Thoracic aorta (tissue), 2 donors: Measurements from ENCODE around the gene KLHL2. TPM values are rescaled to one million over a fixed set of nuclear protein-coding genes. Genes with fewer than 3 reads are reported as not detected.

Experiments used
- ATAC-seq: fragments of 150-250 bp; one replicate; pipeline ENCODE4 v1.8.0; 2017; ENCODE audit warnings: low read depth; ENCODE audit not compliant: insufficient number of reproducible peaks, low FRiP score
- DNase-seq: peaks from one replicate; pipeline ENCODE4 v3.0.0-alpha.2; 2020; ENCODE audit warnings: low spot score
- H3K27ac ChIP-seq, 2 donors: fragments of 200-600 bp; sonication (generic); 1 replicate in 1 of 2; 2 replicates in 1 of 2; pipeline ENCODE4 v1.5.1; 2016; ENCODE audit warnings: mild to moderate bottlenecking in 2 of 2, moderate library complexity in 2 of 2
- H3K27me3 ChIP-seq: fragments of 200-600 bp; sonication (generic); replicated peaks from 2 replicates; pipeline ENCODE4 v1.6.0; 2016; ENCODE audit warnings: mild to moderate bottlenecking; ENCODE audit not compliant: insufficient read depth
- H3K36me3 ChIP-seq: fragments of 200-600 bp; sonication (generic); one replicate; pipeline ENCODE4 v1.5.1; 2016
- H3K4me1 ChIP-seq, 2 donors: fragments of 200-600 bp; sonication (generic); 1 replicate in 1 of 2; 2 replicates in 1 of 2; pipeline versions ENCODE4 v1.5.1 to v1.6.0; 2016; ENCODE audit warnings: low read depth in 2 of 2, mild to moderate bottlenecking in 1 of 2; ENCODE audit not compliant: control insufficient read depth in 1 of 2
- H3K4me3 ChIP-seq: fragments of 200-600 bp; sonication (generic); 2 replicates; pipeline ENCODE4 v1.5.1; 2016; ENCODE audit warnings: mild to moderate bottlenecking
- H3K9me3 ChIP-seq: fragments of 200-600 bp; sonication (generic); 2 replicates; pipeline ENCODE4 v1.5.1; 2016
- total RNA-seq, 2 donors: library from RNA; depleted of rRNA; stranded (reverse); fragments of >200 nt; gene quantifications; one replicate each; pipeline versions ENCODE4 v1.1.0 to v1.2.3, GENCODE V29; 2016
- TF ChIP-seq, protein P1 (sequence below): fragments of 200-600 bp; sonication (generic); IDR thresholded peaks from one replicate; pipeline ENCODE4 v1.5.1; 2019; ENCODE audit warnings: antibody characterized with exemption

KLHL2 gene
- total RNA-seq, 2 donors from 2014 or later, result 13.5 to 48.2 TPM

DNA sequence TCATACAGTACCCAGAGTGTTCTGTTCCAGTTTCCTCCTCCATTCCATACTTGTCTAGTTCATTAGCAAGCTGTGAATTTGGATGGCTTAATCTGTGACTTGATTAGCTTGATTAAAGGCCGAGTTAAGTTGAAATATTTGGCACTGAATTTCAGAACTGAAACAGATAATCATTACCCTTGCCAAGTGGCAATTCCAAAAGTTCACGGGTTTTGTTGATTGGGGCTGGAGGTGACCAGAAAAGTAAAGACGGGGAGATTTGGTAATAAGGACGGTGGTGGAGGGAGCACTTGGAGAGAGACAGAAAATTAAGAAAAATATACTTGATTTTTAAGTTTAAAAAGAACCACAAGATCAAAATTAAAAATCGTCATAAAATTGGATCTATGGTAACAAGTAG lies 21.9 kb upstream of the KLHL2 start:
- Histone ChIP-seq H3K27me3 (no peaks in the 10 kb centered on the region), H3K9me3 (no peaks in the 10 kb centered on the region), H3K4me3 (no peak overlapping the region), H3K27ac (no peak overlapping the region), H3K4me1 (peaks cover 0 to 5% of the 10 kb centered on the region in 2 donors), H3K36me3 (no peaks in the 10 kb centered on the region)
- TF ChIP-seq, protein P1, sequence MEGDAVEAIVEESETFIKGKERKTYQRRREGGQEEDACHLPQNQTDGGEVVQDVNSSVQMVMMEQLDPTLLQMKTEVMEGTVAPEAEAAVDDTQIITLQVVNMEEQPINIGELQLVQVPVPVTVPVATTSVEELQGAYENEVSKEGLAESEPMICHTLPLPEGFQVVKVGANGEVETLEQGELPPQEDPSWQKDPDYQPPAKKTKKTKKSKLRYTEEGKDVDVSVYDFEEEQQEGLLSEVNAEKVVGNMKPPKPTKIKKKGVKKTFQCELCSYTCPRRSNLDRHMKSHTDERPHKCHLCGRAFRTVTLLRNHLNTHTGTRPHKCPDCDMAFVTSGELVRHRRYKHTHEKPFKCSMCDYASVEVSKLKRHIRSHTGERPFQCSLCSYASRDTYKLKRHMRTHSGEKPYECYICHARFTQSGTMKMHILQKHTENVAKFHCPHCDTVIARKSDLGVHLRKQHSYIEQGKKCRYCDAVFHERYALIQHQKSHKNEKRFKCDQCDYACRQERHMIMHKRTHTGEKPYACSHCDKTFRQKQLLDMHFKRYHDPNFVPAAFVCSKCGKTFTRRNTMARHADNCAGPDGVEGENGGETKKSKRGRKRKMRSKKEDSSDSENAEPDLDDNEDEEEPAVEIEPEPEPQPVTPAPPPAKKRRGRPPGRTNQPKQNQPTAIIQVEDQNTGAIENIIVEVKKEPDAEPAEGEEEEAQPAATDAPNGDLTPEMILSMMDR, result no peak
- DNase-seq, result no peak
- no peak for ATAC-seq

DNA sequence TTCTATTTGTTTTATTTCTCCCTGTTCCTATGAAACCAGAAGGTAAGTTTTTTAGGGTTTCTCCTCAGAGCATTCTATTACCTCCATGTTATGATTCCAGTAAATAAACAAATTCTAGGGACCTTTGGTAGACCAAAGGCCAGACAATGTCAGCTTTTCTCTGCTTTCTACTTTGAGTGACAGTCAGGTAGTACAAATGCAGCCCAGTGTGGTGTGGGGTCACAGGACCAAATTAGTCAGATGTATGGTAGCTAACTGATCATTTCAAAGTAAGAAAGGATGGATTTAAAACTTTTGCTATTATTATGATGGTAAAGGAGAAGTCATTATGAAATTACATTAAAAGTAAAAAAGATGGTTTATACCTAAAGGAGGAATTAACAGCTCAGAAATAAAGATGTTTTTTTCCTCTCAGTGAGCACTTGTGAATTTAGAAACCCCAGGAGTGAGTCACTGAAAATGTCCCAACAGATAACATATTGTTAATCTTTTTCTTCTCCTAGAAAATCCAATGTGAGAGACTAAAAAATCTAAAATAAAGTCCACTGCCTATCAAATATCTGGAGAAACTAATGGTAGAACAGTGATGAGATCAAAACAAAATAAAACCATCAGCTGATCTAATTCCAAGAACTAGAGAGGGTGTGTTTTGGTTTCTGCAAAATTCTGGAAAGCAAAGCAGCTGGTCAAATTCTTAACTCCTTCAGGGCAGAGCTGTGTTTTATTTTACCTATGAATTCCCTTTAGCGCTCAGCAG lies 16.6 kb upstream of the KLHL2 start:
- no peak for DNase-seq
- Histone ChIP-seq H3K4me1 (no peaks in the 10 kb centered on the region), H3K27me3 (no peaks in the 10 kb centered on the region), H3K36me3 (no peaks in the 10 kb centered on the region), H3K9me3 (no peaks in the 10 kb centered on the region), H3K27ac (no peak overlapping the region), H3K4me3 (no peak overlapping the region)
- no peak for ATAC-seq
- TF ChIP-seq, protein P1, result no peak

DNA sequence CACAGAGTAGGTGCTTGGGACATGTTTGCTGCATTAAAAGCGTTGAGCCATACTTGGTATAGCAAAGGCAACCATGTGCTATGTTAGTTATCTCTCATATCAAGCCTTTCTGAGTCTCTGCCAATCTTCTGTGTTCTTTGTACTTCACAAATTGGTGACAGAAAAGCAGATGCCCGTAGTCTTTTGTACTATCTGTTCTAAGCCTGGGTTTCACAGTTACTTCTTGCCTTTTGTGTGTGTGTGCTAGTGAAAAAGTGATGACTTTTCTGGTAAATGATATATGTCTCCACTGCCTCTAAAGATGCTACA lies 16.1 kb upstream of the KLHL2 start:
- DNase-seq (no peak), ATAC-seq (no peak)
- Histone ChIP-seq H3K9me3 (no peaks in the 10 kb centered on the region), H3K4me1 (no peaks in the 10 kb centered on the region), H3K4me3 (no peak overlapping the region), H3K36me3 (no peaks in the 10 kb centered on the region), H3K27ac (no peak overlapping the region), H3K27me3 (no peaks in the 10 kb centered on the region)
- TF ChIP-seq, protein P1, result no peak

DNA sequence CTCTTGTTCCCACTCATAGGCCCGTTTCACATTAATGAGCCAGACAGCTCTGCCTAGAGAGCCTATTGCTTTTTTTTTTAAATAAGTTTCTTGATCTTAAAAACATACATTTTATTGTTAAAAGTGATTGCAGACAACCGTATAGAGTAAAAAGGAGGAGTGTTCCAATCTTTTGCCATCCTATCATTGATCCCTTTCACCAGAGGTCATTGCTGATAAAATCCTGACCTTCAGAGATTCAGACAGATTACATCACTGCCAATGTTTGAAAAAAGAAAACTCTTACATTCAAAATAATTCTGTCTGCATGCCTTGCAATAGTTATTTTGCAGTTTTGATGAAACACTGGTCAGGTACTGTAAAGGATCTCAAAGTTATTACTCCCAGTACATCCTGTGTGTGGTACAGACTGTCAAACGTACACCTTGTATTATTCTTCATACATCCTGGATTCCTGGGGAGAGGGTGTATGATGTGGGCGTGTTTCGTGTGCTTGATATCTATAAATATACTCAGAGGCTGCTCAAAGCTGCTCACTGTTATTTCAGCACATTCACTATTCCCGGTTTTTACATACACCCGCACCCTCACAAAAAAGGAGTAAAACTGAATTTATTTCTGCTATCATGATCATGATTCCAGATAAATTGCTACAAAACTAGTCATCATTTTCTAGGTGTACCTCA lies 15.4 kb upstream of the KLHL2 start:
- DNase-seq (no peak), ATAC-seq (no peak)
- no peaks in the 10 kb centered on the region for H3K9me3 ChIP-seq
- H3K4me1 ChIP-seq, result no peaks in the 10 kb centered on the region
- no peaks in the 10 kb centered on the region for H3K27me3 ChIP-seq
- H3K36me3 ChIP-seq, result no peaks in the 10 kb centered on the region
- TF ChIP-seq, protein P1, result no peak
- no peak overlapping the region for H3K27ac ChIP-seq
- no peak overlapping the region for H3K4me3 ChIP-seq

DNA sequence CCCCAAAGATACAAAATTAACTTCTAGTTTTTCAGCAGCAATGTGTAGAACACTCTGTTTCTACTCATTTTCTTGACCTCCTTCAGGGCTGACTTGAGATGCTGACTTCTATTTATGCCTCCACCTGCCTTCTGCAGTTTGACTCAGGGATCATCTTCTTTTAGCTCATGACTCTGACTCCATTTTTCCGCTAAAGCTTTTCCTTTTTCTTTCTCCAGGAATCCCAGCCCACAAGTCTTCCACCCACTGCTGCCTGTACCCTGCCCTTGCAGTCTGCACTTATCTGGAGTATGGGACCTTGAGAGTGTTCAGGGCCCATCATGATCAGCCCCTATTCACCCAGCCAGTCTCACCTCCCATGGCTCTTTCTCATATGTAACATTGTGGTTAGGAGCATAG lies 14.9 kb upstream of the KLHL2 start:
- no peaks in the 10 kb centered on the region for H3K4me1 ChIP-seq
- no peak overlapping the region for H3K27ac ChIP-seq
- TF ChIP-seq, protein P1, result no peak
- no peak for DNase-seq
- H3K9me3 ChIP-seq, result no peaks in the 10 kb centered on the region
- H3K36me3 ChIP-seq, result no peaks in the 10 kb centered on the region
- H3K27me3 ChIP-seq, result no peaks in the 10 kb centered on the region
- no peak for ATAC-seq
- H3K4me3 ChIP-seq, result no peak overlapping the region
